SIG-M5 treated with dmso at 0.1 percent for 504 hours (cell line): ENCODE data around the gene TAS1R1.
"Not testable (repeated sequence)": the region's sequence is repeated elsewhere in the genome, so short reads cannot be mapped to it uniquely, and the experiment has no call there.

Experiments
- DNase-seq: peaks from one replicate; lab custom pipeline; 2025; ENCODE audit not compliant: unreplicated experiment; lab: John Stamatoyannopoulos, UW

TAS1R1 gene

GRCh38 chr1:6519935-6520671, 35.0 kb upstream of the TAS1R1 start:
- DNase-seq, result no peak

DNA sequence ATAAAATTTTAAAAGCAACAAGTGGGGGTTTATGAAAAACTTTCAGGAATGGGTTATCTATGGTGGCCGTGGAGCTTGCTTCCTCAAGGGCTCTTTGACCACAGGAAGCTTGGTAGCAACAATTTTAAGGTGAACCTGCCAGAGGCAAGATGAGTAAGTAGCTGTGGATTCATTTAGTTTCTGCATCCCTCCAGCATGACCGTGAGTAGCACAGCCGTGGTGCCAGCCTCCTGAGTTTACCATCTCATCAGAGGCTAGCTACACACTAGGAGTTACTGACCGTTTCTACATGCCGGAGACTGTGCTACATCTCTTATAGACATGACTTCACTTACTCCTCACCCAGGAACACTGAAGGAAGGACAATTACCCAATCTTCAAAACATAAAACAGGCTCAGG, 33.6 kb upstream of the TAS1R1 start:
- no peak for DNase-seq

GRCh38 chr1:6523566-6523965, 31.5 kb upstream of the TAS1R1 start:
- no peak for DNase-seq

- no peak for DNase-seq
These were observed 28.8 kb upstream of the TAS1R1 start for GRCh38 chr1:6526316-6526715.

- no peak for DNase-seq
These were observed 26.6 kb upstream of the TAS1R1 start for GRCh38 chr1:6528492-6528891.

DNA sequence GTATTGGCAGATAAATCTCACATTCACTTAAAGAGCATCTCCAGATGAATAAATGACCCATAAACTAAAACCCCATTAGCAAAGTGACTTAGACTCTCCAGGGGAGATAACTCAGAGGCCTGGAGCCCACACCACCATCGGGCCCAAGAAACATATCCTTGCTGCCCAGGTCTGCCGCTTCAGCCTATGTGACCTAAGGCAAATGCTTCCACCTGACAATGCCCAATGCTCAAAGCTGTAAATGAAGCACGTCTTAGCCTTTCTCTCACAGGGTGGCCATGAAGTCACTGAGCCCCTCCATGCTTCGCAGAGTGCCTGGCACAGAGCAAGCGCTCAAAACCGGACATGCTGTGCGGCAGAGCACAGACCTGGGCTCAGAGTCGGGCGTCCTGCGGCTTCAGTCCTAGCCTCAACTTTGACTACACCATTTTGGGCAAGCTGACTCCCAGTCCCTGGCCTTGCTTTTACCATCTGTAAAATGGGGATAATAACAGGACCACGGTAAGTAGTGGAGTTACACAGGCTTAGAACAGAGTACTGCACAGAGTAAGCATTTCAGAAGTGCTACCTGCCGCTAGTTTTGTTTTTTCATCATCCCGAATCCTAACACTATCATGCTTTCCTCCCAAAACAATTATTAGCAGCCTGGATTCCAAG, 24.5 kb upstream of the TAS1R1 start:
- DNase-seq, result no peak

DNA sequence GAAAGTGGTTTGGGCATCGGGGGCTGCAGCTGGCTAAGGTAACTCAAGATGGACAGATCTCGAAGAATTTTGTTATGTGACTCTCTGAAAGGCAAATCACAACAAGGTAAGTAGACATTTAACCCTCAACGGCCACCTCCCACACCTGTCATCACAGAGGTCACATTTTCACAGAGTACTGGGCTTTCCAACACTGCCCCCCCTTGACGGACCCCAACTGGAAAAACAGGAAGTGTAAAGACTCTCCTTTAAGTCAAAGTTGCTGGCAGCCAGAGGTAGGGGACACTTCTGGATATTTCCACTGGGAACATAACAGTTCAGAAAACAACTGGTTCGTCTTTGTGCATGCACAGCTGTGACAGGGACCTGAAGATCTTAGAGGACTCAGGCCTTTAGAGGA, 23.1 kb upstream of the TAS1R1 start:
- no peak for DNase-seq

DNA sequence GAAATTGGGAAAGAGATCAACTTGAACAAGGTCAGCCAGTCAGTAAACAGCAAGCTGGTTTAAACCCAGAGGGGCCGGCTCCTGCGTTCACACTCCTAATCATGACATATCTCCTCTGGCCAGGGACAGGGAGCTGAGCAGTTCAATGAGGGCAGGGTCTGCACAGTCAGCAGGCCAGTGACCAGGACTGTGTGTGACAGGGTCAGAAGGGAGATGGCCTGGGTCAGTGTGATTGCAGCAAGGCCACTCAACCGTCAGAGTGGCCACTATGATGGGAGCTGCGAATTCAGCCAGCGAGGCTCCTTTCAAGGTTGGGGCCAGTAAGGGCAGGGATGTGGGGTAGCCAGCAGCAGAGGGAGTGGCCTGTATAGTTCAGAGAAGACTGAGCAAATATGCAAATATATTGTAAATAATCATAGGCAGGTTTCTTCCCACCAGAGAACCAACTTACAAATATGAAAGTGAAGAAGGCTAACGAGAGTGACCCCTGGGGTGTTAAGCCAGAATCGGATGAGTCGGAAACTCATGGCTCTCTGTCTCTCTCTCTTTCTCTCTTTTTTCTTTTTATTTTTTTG, 20.8 kb upstream of the TAS1R1 start:
- DNase-seq, result no peak

GRCh38 chr1:6535214-6535613, 19.9 kb upstream of the TAS1R1 start:
- DNase-seq, result no peak

GRCh38 chr1:6536291-6536690, 18.8 kb upstream of the TAS1R1 start:
- DNase-seq, result no peak

- DNase-seq, result no peak
These were observed 16.2 kb upstream of the TAS1R1 start for GRCh38 chr1:6538956-6539355.

DNA sequence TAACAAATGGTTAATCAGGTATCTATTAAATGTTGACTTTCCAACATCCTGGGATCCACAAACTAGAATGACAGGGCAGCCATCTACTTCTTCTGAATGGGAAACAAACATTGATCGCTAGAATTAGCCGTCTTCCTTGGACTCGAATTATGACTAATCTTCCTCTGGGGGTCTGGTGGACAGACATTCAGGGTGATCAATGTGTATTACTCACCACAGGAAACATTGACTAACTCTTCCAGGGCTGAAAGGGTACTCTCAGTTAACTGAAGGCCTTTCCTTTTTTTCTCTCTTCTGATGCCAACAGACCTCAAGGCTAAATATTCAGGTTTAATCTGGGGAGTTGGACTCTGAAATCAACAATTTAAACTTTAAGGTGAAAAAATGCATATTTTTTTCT, 10.3 kb upstream of the TAS1R1 start:
- DNase-seq, result no peak

- DNase-seq, result no peak
These were observed 9.6 kb upstream of the TAS1R1 start for GRCh38 chr1:6545276-6546112.

GRCh38 chr1:6546326-6546725, 8.8 kb upstream of the TAS1R1 start:
- DNase-seq, result no peak

DNA sequence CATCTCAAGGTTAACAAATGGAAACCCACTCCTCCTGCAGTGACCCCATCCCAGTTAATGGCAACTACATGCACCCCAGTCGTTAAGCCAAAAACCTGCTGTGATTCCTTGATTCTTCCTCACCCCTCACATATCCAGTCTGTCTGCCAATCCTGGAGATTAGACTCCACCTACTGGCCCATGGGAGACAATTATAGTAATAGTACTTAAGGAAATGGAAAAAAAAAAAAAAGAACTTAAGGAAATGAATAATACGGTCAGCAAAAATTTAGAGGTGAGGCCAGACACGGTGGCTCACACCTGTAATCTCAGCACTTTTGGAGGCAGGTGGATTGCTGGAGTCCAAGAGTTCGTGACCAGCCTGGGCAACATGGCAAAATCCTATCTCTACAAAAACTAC, 7.8 kb upstream of the TAS1R1 start:
- DNase-seq, result no peak

DNA sequence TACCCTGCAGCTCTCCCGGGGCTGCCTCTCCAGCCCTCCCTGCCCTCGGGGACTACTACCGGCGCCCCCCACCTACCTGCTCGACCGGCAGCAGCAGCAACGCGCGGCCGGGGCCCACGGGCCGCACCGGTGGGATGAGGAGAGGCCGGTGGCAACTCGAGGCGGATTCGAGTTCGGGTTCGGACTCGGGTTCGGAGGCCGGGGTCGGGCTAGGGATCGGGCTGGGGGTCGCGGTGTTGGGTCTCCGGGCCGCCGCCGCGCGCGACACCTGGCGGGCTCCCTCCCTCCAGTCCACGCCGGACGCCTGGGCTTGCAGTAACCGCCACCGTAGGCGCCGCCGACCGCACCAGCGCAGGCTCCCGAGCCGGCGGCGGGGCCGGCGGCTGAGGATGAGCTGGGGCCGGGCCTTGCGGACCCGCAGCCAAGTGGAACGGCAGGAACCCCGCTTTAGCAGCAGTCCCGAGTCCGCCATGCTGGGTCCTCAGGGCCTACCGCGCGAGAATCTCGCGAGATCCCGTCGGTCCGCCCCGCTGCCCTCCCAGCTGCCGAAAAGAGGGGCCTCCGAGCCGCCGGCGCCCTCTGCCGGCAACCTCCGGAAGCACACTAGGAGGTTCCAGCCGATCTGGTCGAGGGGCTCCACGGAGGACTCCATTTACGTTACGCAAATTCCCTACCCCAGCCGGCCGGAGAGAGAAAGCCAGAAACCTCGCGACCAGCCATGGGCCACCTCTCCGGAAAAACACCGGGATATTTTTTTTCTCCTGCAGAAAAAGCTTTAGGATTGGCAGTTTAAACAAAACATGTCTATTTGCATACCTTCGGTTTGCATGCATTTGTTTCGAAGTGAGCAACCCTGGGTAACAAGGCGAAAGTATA, 838 bp upstream of the TAS1R1 start, which contains the start of gene NOL9:
Gene NOL9 (minus strand): TSS at position 483 of the 876 bp plus-strand sequence. CDS start 11 bp downstream, at position 472.
- peak; percentile 81 for DNase-seq

GRCh38 chr1:6557597-6557996, 2.5 kb downstream of the TAS1R1 start:
- DNase-seq, result no peak

DNA sequence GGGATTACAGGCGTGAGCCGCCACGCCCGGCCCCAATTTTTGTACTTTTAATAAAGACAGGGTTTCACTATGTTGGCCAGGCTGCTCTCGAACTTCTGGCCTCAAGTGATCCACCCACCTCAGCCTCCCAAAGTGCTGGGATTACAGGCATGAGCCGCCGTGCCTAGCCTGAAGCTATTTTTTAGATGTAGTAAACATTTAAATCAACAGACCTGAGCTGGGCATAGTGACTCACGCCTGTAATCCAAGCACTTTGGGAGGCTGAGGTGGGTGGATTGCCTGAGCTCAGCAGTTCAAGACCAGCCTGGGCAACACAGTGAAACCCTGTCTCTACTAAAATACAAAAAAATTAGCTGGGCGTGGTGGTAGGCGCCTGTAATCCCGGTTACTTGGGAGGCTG, 4.1 kb downstream of the TAS1R1 start:
- not testable (repeated sequence) for DNase-seq

DNA sequence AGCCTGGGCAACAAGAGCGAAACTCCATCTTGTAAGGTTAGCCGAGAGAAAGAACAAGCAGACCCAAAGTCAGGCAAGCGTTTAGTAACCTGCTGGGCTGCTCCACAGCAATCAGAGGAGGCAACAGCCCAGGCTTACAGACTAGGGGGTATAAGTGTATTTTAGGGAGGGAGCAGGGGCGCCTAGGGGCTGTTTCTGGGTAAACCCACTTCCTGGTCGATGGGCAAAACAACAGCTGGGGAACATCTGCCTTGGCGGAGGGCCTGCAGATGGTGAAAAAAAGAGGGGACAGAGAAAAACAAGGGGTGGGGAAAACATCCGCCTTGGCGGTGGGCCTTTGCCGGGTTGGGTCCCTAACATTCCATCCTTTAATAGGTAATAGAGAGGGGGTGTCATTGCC, 5.2 kb downstream of the TAS1R1 start:
- DNase-seq, result no peak

DNA sequence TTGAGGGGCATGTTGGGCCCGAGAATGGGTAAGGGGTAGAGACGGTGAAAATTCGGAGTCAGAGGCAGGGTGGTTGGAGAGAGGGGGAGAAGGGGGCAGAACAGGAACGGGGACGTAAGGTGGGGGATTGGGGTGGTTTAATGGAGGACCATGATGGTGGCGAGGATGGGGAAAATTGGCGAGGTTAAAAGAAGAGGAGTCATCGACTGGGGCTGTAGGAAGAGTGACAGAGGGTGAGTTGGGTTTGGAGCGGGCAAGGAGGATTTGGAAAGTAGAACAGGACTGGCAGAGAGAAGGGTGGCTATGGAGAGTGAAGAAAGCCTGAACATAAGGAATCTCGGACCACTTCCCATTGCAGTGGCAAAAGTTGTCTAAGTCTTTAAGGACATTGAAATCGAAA, 13.9 kb downstream of the TAS1R1 start:
- no peak for DNase-seq

DNA sequence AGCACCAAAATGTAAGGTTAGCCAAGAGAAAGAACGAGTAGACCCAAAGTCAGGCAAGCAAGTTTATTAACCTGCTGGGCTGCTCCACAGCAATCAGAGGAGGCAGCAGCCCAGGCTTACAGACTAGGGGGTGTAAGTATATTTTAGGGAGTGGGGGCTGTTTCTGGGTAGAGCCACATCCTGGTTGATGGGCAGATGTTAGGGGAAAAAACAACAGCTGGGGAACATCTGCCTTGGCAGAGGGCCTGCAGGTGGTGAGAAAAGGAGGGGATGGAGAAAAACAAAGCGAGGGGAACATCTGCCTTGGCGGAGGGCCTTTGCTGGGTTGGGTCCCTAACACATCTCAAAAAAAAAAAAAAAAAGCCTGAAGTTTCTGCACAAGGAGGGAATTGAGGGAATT, 15.0 kb downstream of the TAS1R1 start:
- no peak for DNase-seq
